HEK293 (cell line): Measurements from ENCODE around the gene RPL6.
"Not testable (repeated sequence)": the region's sequence is repeated elsewhere in the genome, so short reads cannot be mapped to it uniquely, and the experiment has no call there.

Experiments used
- CTCF ChIA-PET: fragments of 350-600 bp; formaldehyde crosslinking; extraction: SDS; loops from one replicate; lab custom pipeline; 2021; ENCODE audit warnings: antibody characterized with exemption; lab: Yijun Ruan, JAX
- POLR2A ChIA-PET: fragments of 300-600 bp; formaldehyde crosslinking; extraction: SDS; loops from one replicate; lab custom pipeline; 2020; ENCODE audit warnings: antibody characterized with exemption, inconsistent platforms; lab: Yijun Ruan, JAX
- H3K27ac ChIP-seq: fragments of 200-500 bp; sonication (Bioruptor generic); 2 replicates; pipeline ENCODE4 v1.5.1; 2014; ENCODE audit warnings: low read depth, low read length, control low read depth, inconsistent platforms; ENCODE audit errors: extremely low read depth
- H3K36me3 ChIP-seq, 2 experiments: fragments of 200-500 bp in 1 of 2; sonication (Bioruptor generic) in 1 of 2; 1 replicate in 1 of 2; 2 replicates in 1 of 2; pipeline ENCODE4 v1.5.1; 2014 to 2017; ENCODE audit warnings: inconsistent platforms in 2 of 2, low read length in 2 of 2; ENCODE audit not compliant: control insufficient read depth in 2 of 2, insufficient read depth in 1 of 2
- H3K4me1 ChIP-seq: fragments of 200-500 bp; sonication (Bioruptor generic); 2 replicates; pipeline ENCODE4 v1.5.1; 2014; ENCODE audit warnings: mild to moderate bottlenecking, low read length, inconsistent platforms; ENCODE audit not compliant: control insufficient read depth, insufficient read depth
- H3K4me3 ChIP-seq: 2 replicates; pipeline ENCODE4 v1.5.1; 2011; ENCODE audit warnings: low read depth, mild to moderate bottlenecking, control low read depth, low read length, moderate library complexity
- H3K9me3 ChIP-seq: fragments of 200-500 bp; sonication (Bioruptor generic); 2 replicates; pipeline ENCODE4 v1.5.1; 2014; ENCODE audit warnings: low read depth, low read length, inconsistent platforms; ENCODE audit not compliant: control insufficient read depth, insufficient read depth
- FEZF1 ChIP-seq: fragments of 450-650 bp; formaldehyde crosslinking; IDR thresholded peaks from 2 replicates; pipeline ENCODE4 v1.5.1; 2016; ENCODE audit warnings: missing biosample characterization, missing genetic modification characterization
- GLI2 ChIP-seq: fragments of 450-650 bp; formaldehyde crosslinking; IDR thresholded peaks from 2 replicates; pipeline ENCODE4; 2017; ENCODE audit warnings: missing biosample characterization, missing genetic modification characterization, low read depth, borderline replicate concordance
- HOXC10 ChIP-seq: sonication (generic); formaldehyde crosslinking; IDR thresholded peaks from 2 replicates; pipeline ENCODE4 v1.8.1; 2023; ENCODE audit warnings: mild to moderate bottlenecking, missing genetic modification reagents
- HOXD13 ChIP-seq: sonication (generic); formaldehyde crosslinking; IDR thresholded peaks from 2 replicates; pipeline ENCODE4 v1.8.0; 2022; ENCODE audit warnings: missing genetic modification reagents, borderline replicate concordance
- PRDM10 ChIP-seq: fragments of 450-650 bp; formaldehyde crosslinking; IDR thresholded peaks from 2 replicates; pipeline ENCODE4 v1.5.1; 2016; ENCODE audit warnings: missing biosample characterization, missing genetic modification characterization
- ZBTB17 ChIP-seq: fragments of 450-650 bp; formaldehyde crosslinking; IDR thresholded peaks from 2 replicates; pipeline ENCODE4 v1.5.1; 2016; ENCODE audit warnings: missing biosample characterization, missing genetic modification characterization
- ZBTB26 ChIP-seq: fragments of 450-650 bp; formaldehyde crosslinking; optimal IDR thresholded peaks from 2 replicates; pipeline ENCODE3; 2016; ENCODE audit warnings: missing biosample characterization, mild to moderate bottlenecking, missing genetic modification characterization
- ZBTB7A ChIP-seq: fragments of 450-650 bp; formaldehyde crosslinking; IDR thresholded peaks from 2 replicates; pipeline ENCODE4 v1.5.1; 2016; ENCODE audit warnings: low read depth, missing biosample characterization, missing genetic modification characterization
- ZFP37 ChIP-seq: fragments of 450-650 bp; formaldehyde crosslinking; IDR thresholded peaks from 2 replicates; pipeline ENCODE4 v1.5.1; 2016; ENCODE audit warnings: missing biosample characterization, missing genetic modification characterization
- ZIC2 ChIP-seq: fragments of 450-650 bp; formaldehyde crosslinking; IDR thresholded peaks from 2 replicates; pipeline ENCODE4 v1.5.1; 2016; ENCODE audit warnings: missing biosample characterization, missing genetic modification characterization
- ZNF140 ChIP-seq: fragments of 450-650 bp; formaldehyde crosslinking; IDR thresholded peaks from 2 replicates; pipeline ENCODE4 v1.5.1; 2016; ENCODE audit warnings: missing biosample characterization, missing genetic modification characterization
- ZNF146 ChIP-seq: fragments of 450-650 bp; formaldehyde crosslinking; IDR thresholded peaks from 2 replicates; pipeline ENCODE4 v1.5.1; 2016; ENCODE audit warnings: missing biosample characterization, missing genetic modification characterization
- ZNF473 ChIP-seq: fragments of 450-650 bp; formaldehyde crosslinking; IDR thresholded peaks from 2 replicates; pipeline ENCODE4 v1.5.1; 2017; ENCODE audit warnings: missing biosample characterization, missing genetic modification characterization
- ZNF529 ChIP-seq: fragments of 450-650 bp; formaldehyde crosslinking; IDR thresholded peaks from 2 replicates; pipeline ENCODE4 v1.5.1; 2017; ENCODE audit warnings: missing genetic modification characterization, missing biosample characterization; ENCODE audit not compliant: insufficient replicate concordance
- ZNF624 ChIP-seq: fragments of 450-650 bp; formaldehyde crosslinking; IDR thresholded peaks from 2 replicates; pipeline ENCODE4 v1.5.1; 2017; ENCODE audit warnings: missing biosample characterization, missing genetic modification characterization
- ZNF660 ChIP-seq: fragments of 450-650 bp; IDR thresholded peaks from 2 replicates; pipeline ENCODE4 v1.5.1; 2018; ENCODE audit warnings: missing biosample characterization, mild to moderate bottlenecking, missing genetic modification characterization
- TF ChIP-seq, protein P1 (sequence below): fragments of 450-650 bp; formaldehyde crosslinking; IDR thresholded peaks from 2 replicates; pipeline ENCODE4 v1.5.1; 2016; ENCODE audit warnings: missing biosample characterization, missing genetic modification characterization
- TF ChIP-seq, protein P2 (sequence below): fragments of 450-650 bp; formaldehyde crosslinking; IDR thresholded peaks from 2 replicates; pipeline ENCODE4 v1.5.1; 2016; ENCODE audit warnings: missing biosample characterization, missing genetic modification characterization
- TF ChIP-seq, protein P3 (sequence below): fragments of 450-650 bp; formaldehyde crosslinking; IDR thresholded peaks from 2 replicates; pipeline ENCODE4 v1.5.1; 2016; ENCODE audit warnings: missing biosample characterization, missing genetic modification characterization
- TF ChIP-seq, protein P4 (sequence below): fragments of 450-650 bp; formaldehyde crosslinking; IDR thresholded peaks from 2 replicates; pipeline ENCODE4 v1.5.1; 2016; ENCODE audit warnings: missing biosample characterization, missing genetic modification characterization, borderline replicate concordance
- TF ChIP-seq, protein P5 (sequence below): fragments of 450-650 bp; formaldehyde crosslinking; IDR thresholded peaks from 2 replicates; pipeline ENCODE4 v1.5.1; 2016; ENCODE audit warnings: missing biosample characterization, missing genetic modification characterization

The RPL6 gene

DNA sequence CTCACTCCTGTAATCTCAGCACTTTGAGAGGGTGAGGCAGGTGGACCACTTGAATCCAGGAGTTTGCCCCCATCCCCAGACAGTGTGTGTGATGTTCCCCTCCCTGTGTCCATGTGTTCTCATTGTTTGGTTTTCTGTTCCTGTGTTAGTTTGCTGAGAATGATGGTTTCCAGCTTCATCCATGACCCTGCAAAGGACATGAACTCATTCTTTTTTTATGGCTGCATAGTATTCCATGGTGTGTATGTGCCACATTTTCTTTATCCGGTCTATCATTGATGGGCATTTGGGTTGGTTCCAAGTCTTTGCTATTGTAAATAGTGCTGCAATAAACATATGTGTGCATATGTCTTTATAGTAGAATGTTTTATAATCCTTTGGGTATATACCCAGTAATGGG lies 47.7 kb upstream of the RPL6 start:
- POLR2A ChIA-PET, CTCF ChIA-PET, H3K4me1 ChIP-seq, H3K27ac ChIP-seq, H3K9me3 ChIP-seq, H3K4me3 ChIP-seq: not testable (repeated sequence)
- peaks cover 59 to 64% of the 10 kb centered on the region in 2 experiments for H3K36me3 ChIP-seq
- TF ChIP-seq, protein P1, sequence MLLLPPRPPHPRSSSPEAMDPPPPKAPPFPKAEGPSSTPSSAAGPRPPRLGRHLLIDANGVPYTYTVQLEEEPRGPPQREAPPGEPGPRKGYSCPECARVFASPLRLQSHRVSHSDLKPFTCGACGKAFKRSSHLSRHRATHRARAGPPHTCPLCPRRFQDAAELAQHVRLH (tag by site-specific recombination), result peak; percentile 62; the same call in 1 of the 2 replicates
- TF ChIP-seq ZNF146 (tag by site-specific recombination) (peak; percentile 98), ZBTB26 (tag by site-specific recombination) (peak; percentile 8)

- CTCF ChIA-PET, result no interaction called here
- peaks cover 53 to 69% of the 10 kb centered on the region in 2 experiments for H3K36me3 ChIP-seq
- TF ChIP-seq, protein P2, sequence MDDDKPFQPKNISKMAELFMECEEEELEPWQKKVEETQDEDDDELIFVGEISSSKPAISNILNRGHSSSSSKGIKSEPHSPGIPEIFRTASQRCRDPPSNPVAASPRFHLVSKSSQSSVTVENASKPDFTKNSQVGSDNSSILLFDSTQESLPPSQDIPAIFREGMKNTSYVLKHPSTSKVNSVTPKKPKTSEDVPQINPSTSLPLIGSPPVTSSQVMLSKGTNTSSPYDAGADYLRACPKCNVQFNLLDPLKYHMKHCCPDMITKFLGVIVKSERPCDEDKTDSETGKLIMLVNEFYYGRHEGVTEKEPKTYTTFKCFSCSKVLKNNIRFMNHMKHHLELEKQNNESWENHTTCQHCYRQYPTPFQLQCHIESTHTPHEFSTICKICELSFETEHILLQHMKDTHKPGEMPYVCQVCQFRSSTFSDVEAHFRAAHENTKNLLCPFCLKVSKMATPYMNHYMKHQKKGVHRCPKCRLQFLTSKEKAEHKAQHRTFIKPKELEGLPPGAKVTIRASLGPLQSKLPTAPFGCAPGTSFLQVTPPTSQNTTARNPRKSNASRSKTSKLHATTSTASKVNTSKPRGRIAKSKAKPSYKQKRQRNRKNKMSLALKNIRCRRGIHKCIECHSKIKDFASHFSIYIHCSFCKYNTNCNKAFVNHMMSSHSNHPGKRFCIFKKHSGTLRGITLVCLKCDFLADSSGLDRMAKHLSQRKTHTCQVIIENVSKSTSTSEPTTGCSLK (tag by site-specific recombination), result no peak
- TF ChIP-seq ZNF624 (tag by site-specific recombination) (no peak), ZBTB17 (tag by site-specific recombination) (no peak), ZFP37 (tag by site-specific recombination) (no peak), ZBTB7A (no peak), ZNF146 (tag by site-specific recombination) (no peak), ZNF473 (tag by site-specific recombination) (no peak), HOXC10 (no peak), PRDM10 (tag by site-specific recombination) (no peak), FEZF1 (tag by site-specific recombination) (no peak), ZIC2 (no peak), ZNF660 (tag by site-specific recombination) (no peak), ZNF529 (tag by site-specific recombination) (no peak), GLI2 (tag by site-specific recombination) (no peak), ZNF140 (tag by site-specific recombination) (no peak), HOXD13 (CRISPR knock-in tag) (no peak)
- TF ChIP-seq, protein P3, sequence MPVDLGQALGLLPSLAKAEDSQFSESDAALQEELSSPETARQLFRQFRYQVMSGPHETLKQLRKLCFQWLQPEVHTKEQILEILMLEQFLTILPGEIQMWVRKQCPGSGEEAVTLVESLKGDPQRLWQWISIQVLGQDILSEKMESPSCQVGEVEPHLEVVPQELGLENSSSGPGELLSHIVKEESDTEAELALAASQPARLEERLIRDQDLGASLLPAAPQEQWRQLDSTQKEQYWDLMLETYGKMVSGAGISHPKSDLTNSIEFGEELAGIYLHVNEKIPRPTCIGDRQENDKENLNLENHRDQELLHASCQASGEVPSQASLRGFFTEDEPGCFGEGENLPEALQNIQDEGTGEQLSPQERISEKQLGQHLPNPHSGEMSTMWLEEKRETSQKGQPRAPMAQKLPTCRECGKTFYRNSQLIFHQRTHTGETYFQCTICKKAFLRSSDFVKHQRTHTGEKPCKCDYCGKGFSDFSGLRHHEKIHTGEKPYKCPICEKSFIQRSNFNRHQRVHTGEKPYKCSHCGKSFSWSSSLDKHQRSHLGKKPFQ (tag by site-specific recombination), result no peak
- TF ChIP-seq, protein P4, sequence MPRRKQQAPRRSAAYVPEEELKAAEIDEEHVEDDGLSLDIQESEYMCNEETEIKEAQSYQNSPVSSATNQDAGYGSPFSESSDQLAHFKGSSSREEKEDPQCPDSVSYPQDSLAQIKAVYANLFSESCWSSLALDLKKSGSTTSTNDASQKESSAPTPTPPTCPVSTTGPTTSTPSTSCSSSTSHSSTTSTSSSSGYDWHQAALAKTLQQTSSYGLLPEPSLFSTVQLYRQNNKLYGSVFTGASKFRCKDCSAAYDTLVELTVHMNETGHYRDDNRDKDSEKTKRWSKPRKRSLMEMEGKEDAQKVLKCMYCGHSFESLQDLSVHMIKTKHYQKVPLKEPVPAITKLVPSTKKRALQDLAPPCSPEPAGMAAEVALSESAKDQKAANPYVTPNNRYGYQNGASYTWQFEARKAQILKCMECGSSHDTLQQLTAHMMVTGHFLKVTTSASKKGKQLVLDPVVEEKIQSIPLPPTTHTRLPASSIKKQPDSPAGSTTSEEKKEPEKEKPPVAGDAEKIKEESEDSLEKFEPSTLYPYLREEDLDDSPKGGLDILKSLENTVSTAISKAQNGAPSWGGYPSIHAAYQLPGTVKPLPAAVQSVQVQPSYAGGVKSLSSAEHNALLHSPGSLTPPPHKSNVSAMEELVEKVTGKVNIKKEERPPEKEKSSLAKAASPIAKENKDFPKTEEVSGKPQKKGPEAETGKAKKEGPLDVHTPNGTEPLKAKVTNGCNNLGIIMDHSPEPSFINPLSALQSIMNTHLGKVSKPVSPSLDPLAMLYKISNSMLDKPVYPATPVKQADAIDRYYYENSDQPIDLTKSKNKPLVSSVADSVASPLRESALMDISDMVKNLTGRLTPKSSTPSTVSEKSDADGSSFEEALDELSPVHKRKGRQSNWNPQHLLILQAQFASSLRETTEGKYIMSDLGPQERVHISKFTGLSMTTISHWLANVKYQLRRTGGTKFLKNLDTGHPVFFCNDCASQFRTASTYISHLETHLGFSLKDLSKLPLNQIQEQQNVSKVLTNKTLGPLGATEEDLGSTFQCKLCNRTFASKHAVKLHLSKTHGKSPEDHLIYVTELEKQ (tag by site-specific recombination), result no peak
- TF ChIP-seq, protein P5, sequence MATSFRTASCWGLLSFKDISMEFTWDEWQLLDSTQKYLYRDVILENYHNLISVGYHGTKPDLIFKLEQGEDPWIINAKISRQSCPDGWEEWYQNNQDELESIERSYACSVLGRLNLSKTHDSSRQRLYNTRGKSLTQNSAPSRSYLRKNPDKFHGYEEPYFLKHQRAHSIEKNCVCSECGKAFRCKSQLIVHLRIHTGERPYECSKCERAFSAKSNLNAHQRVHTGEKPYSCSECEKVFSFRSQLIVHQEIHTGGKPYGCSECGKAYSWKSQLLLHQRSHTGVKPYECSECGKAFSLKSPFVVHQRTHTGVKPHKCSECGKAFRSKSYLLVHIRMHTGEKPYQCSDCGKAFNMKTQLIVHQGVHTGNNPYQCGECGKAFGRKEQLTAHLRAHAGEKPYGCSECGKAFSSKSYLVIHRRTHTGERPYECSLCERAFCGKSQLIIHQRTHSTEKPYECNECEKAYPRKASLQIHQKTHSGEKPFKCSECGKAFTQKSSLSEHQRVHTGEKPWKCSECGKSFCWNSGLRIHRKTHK (tag by site-specific recombination), result no peak
Measured at GRCh38 chr12:112456029-112456428, 46.6 kb upstream of the RPL6 start.

More at GRCh38 chr12:112456029-112456428, 46.6 kb upstream of the RPL6 start:
- H3K4me3 ChIP-seq, result no peak overlapping the region
- H3K4me1 ChIP-seq, result no peaks in the 10 kb centered on the region
- H3K27ac ChIP-seq, result no peak overlapping the region
- H3K9me3 ChIP-seq, result no peaks in the 10 kb centered on the region
- POLR2A ChIA-PET, result interaction anchor here (0.7 kb wide), 1 partner anchor 331 kb away, joined by 3 read pairs; the partner anchor contains the start of gene TRAFD1
